A549 treated with Mapracorat at 1 μM for 4 hours (cell line): Measurements from ENCODE around the gene CHRM1. TPM values are rescaled to one million over a fixed set of nuclear protein-coding genes. Genes with fewer than 3 reads are reported as not detected.

Source experiments
- total RNA-seq: library from RNA; stranded (reverse); fragments of 200-300 nt; extraction: Qiagen RNA extraction; gene quantifications from 5 replicates; pipeline ENCODE4 v1.2.3, GENCODE V29; 2022

The CHRM1 gene
- total RNA-seq: 0.06 to 0.21 TPM (median 0.10 TPM) in 5 replicates

GRCh38 chr11:62921201-62921572 lies at the start of gene CHRM1:
Gene CHRM1 (minus strand): TSS chr11:62921363. CDS start chr11:62911100, 10,263 bp downstream.

GRCh38 chr11:62880803-62881578 lies 40.2 kb downstream of the CHRM1 start, which contains the start of gene SLC3A2:
Gene SLC3A2 (plus strand): TSS chr11:62880896. CDS start chr11:62881024, 128 bp downstream.

Other genes with a start within 250 kb of the CHRM1 start
- 27.0 to 39.9 TPM (median 36.2 TPM) in 5 replicates for gene UQCC3, start 249.7 kb downstream of the CHRM1 start, total RNA-seq
- gene LBHD1, start 249.1 kb downstream of the CHRM1 start, total RNA-seq: 3.1 to 5.1 TPM (median 4.6 TPM) in 5 replicates
- 102 to 125 TPM (median 116 TPM) in 5 replicates for gene UBXN1, start 242.3 kb downstream of the CHRM1 start, total RNA-seq
- 0.06 to 0.24 TPM (median 0.09 TPM) in 4 of 5 replicates, not detected in the other for gene LRRN4CL, start 231.8 kb downstream of the CHRM1 start, total RNA-seq
- 54.7 to 81.4 TPM (median 71.3 TPM) in 5 replicates for gene BSCL2, start 213.9 kb downstream of the CHRM1 start, total RNA-seq
- gene GNG3, start 213.7 kb downstream of the CHRM1 start, total RNA-seq: not detected in 5 replicates
- gene HNRNPUL2, start 193.9 kb downstream of the CHRM1 start, total RNA-seq: 36.4 to 41.5 TPM (median 40.5 TPM) in 5 replicates
- 28.9 to 34.9 TPM (median 31.7 TPM) in 5 replicates for gene TTC9C, start 192.9 kb downstream of the CHRM1 start, total RNA-seq
- gene ZBTB3, start 167.2 kb downstream of the CHRM1 start, total RNA-seq: 1.1 to 1.8 TPM (median 1.6 TPM) in 5 replicates
- gene POLR2G, start 159.8 kb downstream of the CHRM1 start, total RNA-seq: 165 to 180 TPM (median 178 TPM) in 5 replicates
- 11.7 to 16.5 TPM (median 12.7 TPM) in 5 replicates for gene TAF6L, start 150.0 kb downstream of the CHRM1 start, total RNA-seq
- 78.3 to 95.8 TPM (median 85.2 TPM) in 5 replicates for gene TMEM179B, start 134.0 kb downstream of the CHRM1 start, total RNA-seq
- 18.5 to 27.8 TPM (median 26.5 TPM) in 5 replicates for gene TMEM223, start 129.4 kb downstream of the CHRM1 start, total RNA-seq
- 41.1 to 56.6 TPM (median 51.1 TPM) in 5 replicates for gene NXF1, start 115.9 kb downstream of the CHRM1 start, total RNA-seq
- 19.5 to 24.9 TPM (median 24.1 TPM) in 5 replicates for gene STX5, start 89.3 kb downstream of the CHRM1 start, total RNA-seq
- gene TEX54, start 88.5 kb downstream of the CHRM1 start, total RNA-seq: not detected in 5 replicates
- gene WDR74, start 81.8 kb downstream of the CHRM1 start, total RNA-seq: 74.3 to 86.7 TPM (median 77.3 TPM) in 5 replicates
- gene SLC3A2, start 40.5 kb downstream of the CHRM1 start, total RNA-seq: 846 to 1,033 TPM (median 970 TPM) in 5 replicates
- gene SLC22A6, start 63.6 kb upstream of the CHRM1 start, total RNA-seq: not detected in 5 replicates
- gene SLC22A8, start 94.5 kb upstream of the CHRM1 start, total RNA-seq: not detected in 5 replicates
- gene SLC22A24, start 222.9 kb upstream of the CHRM1 start, total RNA-seq: not detected in 5 replicates